Hepatocyte (in vitro differentiated cells): ENCODE measurements around the gene LRMDA.

ENCODE experiments used
- EZH2 ChIP-seq: fragments of 200-600 bp; sonication (generic); IDR thresholded peaks from 2 replicates; pipeline ENCODE4 v1.6.1; 2016; ENCODE audit warnings: antibody characterized with exemption, mild to moderate bottlenecking, borderline replicate concordance
- TF ChIP-seq, protein P1 (sequence below): fragments of 200-600 bp; sonication (generic); IDR thresholded peaks from 2 replicates; pipeline ENCODE4 v1.5.1; 2016; ENCODE audit warnings: antibody characterized with exemption, mild to moderate bottlenecking; ENCODE audit not compliant: poor library complexity

GRCh38 chr10:75616874-75617478 is 185.6 kb downstream of the LRMDA start:
- no peak for TF ChIP-seq EZH2
- TF ChIP-seq, protein P1, sequence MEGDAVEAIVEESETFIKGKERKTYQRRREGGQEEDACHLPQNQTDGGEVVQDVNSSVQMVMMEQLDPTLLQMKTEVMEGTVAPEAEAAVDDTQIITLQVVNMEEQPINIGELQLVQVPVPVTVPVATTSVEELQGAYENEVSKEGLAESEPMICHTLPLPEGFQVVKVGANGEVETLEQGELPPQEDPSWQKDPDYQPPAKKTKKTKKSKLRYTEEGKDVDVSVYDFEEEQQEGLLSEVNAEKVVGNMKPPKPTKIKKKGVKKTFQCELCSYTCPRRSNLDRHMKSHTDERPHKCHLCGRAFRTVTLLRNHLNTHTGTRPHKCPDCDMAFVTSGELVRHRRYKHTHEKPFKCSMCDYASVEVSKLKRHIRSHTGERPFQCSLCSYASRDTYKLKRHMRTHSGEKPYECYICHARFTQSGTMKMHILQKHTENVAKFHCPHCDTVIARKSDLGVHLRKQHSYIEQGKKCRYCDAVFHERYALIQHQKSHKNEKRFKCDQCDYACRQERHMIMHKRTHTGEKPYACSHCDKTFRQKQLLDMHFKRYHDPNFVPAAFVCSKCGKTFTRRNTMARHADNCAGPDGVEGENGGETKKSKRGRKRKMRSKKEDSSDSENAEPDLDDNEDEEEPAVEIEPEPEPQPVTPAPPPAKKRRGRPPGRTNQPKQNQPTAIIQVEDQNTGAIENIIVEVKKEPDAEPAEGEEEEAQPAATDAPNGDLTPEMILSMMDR: no peak
